ENCODE measurements around the gene TBC1D32. TPM values are rescaled to one million over a fixed set of nuclear protein-coding genes. Genes with fewer than 3 reads are reported as not detected.

TBC1D32 gene
- polyA plus RNA-seq, 4 donors, result 12.1 to 17.5 (median 15.9) TPM

DNA sequence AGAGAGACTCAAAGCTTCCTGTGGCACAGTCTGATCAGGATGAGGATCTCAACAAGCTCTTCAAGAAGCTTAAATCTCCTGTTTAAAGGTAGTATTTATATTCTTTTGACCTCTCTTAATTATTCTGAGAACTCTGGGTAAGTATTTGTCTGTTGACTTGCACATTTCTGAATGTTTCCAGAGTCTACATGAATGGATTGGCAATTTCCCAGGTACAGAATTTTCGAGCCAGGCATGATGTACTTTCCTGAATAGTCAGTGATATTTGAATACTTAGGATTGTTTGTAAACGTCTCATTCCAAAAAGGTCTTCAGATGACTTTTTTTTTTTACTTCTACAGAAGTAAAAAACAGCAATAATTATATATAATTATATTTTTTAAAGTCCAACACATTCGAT lies 293.4 kb downstream of the TBC1D32 start:
- no peak for DNase-seq (ENCODE audit: low read depth in 4 of 4, low spot score in 3 of 4)

DNA sequence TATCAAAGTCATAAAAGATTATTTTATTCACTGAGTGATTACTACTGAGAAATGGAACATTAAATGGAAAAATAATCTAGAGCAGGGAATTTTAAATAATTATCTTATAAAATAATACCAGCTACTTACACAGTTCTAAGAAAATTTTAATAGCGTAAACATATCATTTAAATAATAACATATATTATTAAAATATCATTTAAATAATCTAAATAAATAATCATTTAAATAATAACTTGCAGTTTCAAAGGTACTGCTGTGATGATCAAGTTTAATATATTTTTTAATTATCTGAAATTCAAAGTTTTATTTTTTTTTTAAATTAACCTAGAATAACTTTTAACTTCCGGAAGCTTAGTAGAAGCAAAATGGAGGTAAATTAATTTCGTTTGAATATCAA lies 301.2 kb downstream of the TBC1D32 start:
- DNase-seq (ENCODE audit: low read depth in 4 of 4, low spot score in 3 of 4), result no peak

DNA sequence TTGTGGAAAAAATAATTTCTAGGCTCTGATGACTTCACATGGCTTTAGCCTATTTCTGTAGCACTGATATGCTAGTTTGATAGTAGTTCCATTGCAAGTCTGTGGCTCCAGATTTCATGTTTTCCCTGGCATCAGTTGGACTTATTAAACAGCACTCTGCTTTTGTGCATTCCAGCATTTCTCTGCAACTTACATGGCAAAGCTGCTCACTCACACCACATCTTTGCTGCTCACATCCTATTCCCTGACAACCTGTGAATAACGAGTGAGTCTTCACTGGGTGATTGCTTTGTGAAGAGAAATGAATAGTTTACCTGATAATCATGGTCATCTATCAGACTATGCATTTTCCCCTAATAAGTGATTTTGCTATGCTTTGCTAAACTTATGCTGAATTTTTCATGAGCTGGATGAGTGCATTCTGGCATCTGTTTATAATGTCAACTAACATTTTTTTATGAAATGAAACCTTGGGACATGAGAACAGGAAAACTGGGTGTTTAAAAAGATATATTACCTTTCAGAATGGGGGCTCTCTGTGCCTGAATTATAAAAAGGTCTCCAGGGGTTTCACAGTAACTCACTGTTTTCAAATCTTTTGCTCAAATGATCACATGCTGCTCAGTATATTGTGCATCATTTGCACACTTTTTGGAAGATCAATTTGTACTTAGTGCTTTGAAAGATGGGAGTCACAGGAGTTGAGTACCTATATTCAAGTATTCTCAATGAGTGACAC lies 301.8 kb downstream of the TBC1D32 start:
- DNase-seq (ENCODE audit: low read depth in 4 of 4, low spot score in 3 of 4), result no peak

Other genes with a start within 250 kb of the TBC1D32 start
- 10 to 100 TPM; 63.8 to 70.7 (median 64.9) TPM for gene GJA1, start 101.2 kb upstream of the TBC1D32 start, polyA plus RNA-seq (ENCODE audit: insufficient read length in 4 of 4)

Measured in right renal pelvis (tissue), 4 donors.